ENCODE results near the gene CFAP69.
A peak's percentile ranks its signal among the peaks of the same experiment; 100 is the strongest.

The CFAP69 gene

GRCh38 chr7:90225181-90225580, 19.8 kb upstream of the CFAP69 start:
- no peaks in the 10 kb centered on the region for H3K4me1 Mint-ChIP-seq
- no peaks in the 10 kb centered on the region for H3K36me3 Mint-ChIP-seq
- no peak overlapping the region for H3K27ac Mint-ChIP-seq
- H3K9me3 Mint-ChIP-seq, result no peaks in the 10 kb centered on the region
- no peak overlapping the region for H3K4me3 Mint-ChIP-seq
- ATAC-seq, result no peak
- DNase-seq (ENCODE audit: low spot score in 2 of 2), result no peak

- no peaks in the 10 kb centered on the region for H3K4me1 Mint-ChIP-seq
- no peaks in the 10 kb centered on the region for H3K9me3 Mint-ChIP-seq
- ATAC-seq (no peak), DNase-seq (ENCODE audit: low spot score in 2 of 2) (no peak)
- no peak overlapping the region for H3K27ac Mint-ChIP-seq
- no peak overlapping the region for H3K4me3 Mint-ChIP-seq
- H3K36me3 Mint-ChIP-seq, result no peaks in the 10 kb centered on the region
Observed at GRCh38 chr7:90225601-90226000, 19.4 kb upstream of the CFAP69 start.

GRCh38 chr7:90227259-90227658, 17.7 kb upstream of the CFAP69 start:
- DNase-seq (ENCODE audit: low spot score in 2 of 2) (no peak), ATAC-seq (no peak)
- no peaks in the 10 kb centered on the region for H3K4me1 Mint-ChIP-seq
- no peak overlapping the region for H3K4me3 Mint-ChIP-seq
- no peaks in the 10 kb centered on the region for H3K9me3 Mint-ChIP-seq
- no peak overlapping the region for H3K27ac Mint-ChIP-seq
- no peaks in the 10 kb centered on the region for H3K36me3 Mint-ChIP-seq

GRCh38 chr7:90229682-90230081, 15.3 kb upstream of the CFAP69 start:
- Mint-ChIP-seq H3K4me1 (no peaks in the 10 kb centered on the region), H3K36me3 (no peaks in the 10 kb centered on the region)

GRCh38 chr7:90230834-90231233, 14.1 kb upstream of the CFAP69 start:
- no peak for ATAC-seq
- Mint-ChIP-seq H3K9me3 (no peaks in the 10 kb centered on the region), H3K27ac (no peak overlapping the region)

More at GRCh38 chr7:90229682-90230081, 15.3 kb upstream of the CFAP69 start:
- Mint-ChIP-seq H3K4me3 (no peak overlapping the region), H3K9me3 (no peaks in the 10 kb centered on the region), H3K27ac (no peak overlapping the region)
- ATAC-seq, result no peak
- no peak for DNase-seq (ENCODE audit: low spot score in 2 of 2)

GRCh38 chr7:90231304-90231703, 13.7 kb upstream of the CFAP69 start:
- Mint-ChIP-seq H3K4me1 (no peaks in the 10 kb centered on the region), H3K27ac (no peak overlapping the region), H3K9me3 (no peaks in the 10 kb centered on the region), H3K4me3 (no peak overlapping the region), H3K36me3 (no peaks in the 10 kb centered on the region)
- no peak for DNase-seq (ENCODE audit: low spot score in 2 of 2)
- ATAC-seq, result no peak

More at GRCh38 chr7:90230834-90231233, 14.1 kb upstream of the CFAP69 start:
- Mint-ChIP-seq H3K4me1 (no peaks in the 10 kb centered on the region), H3K36me3 (no peaks in the 10 kb centered on the region), H3K4me3 (no peak overlapping the region)
- no peak for DNase-seq (ENCODE audit: low spot score in 2 of 2)

GRCh38 chr7:90232430-90232829, 12.5 kb upstream of the CFAP69 start:
- no peaks in the 10 kb centered on the region for H3K9me3 Mint-ChIP-seq
- H3K27ac Mint-ChIP-seq, result no peak overlapping the region
- H3K4me1 Mint-ChIP-seq, result no peaks in the 10 kb centered on the region
- no peak for ATAC-seq
- DNase-seq (ENCODE audit: low spot score in 2 of 2), result no peak
- H3K36me3 Mint-ChIP-seq, result no peaks in the 10 kb centered on the region
- H3K4me3 Mint-ChIP-seq, result no peak overlapping the region

GRCh38 chr7:90233569-90233968, 11.4 kb upstream of the CFAP69 start:
- H3K9me3 Mint-ChIP-seq, result no peaks in the 10 kb centered on the region
- no peak overlapping the region for H3K4me3 Mint-ChIP-seq
- H3K4me1 Mint-ChIP-seq, result no peaks in the 10 kb centered on the region
- no peak overlapping the region for H3K27ac Mint-ChIP-seq
- DNase-seq (ENCODE audit: low spot score in 2 of 2) (no peak), ATAC-seq (no peak)
- H3K36me3 Mint-ChIP-seq, result no peaks in the 10 kb centered on the region

GRCh38 chr7:90236721-90237289, 8.2 kb upstream of the CFAP69 start:
- no peaks in the 10 kb centered on the region for H3K9me3 Mint-ChIP-seq

GRCh38 chr7:90238022-90238421, 7.0 kb upstream of the CFAP69 start:
- Mint-ChIP-seq H3K27ac (no peak overlapping the region), H3K36me3 (no peaks in the 10 kb centered on the region), H3K9me3 (no peaks in the 10 kb centered on the region), H3K4me1 (no peaks in the 10 kb centered on the region), H3K4me3 (no peak overlapping the region)
- no peak for ATAC-seq
- no peak for DNase-seq (ENCODE audit: low spot score in 2 of 2)

More at GRCh38 chr7:90236721-90237289, 8.2 kb upstream of the CFAP69 start:
- Mint-ChIP-seq H3K4me3 (no peak overlapping the region), H3K4me1 (no peaks in the 10 kb centered on the region), H3K27ac (no peak overlapping the region), H3K36me3 (no peaks in the 10 kb centered on the region)
- no peak for ATAC-seq
- DNase-seq (ENCODE audit: low spot score in 2 of 2), result no peak

GRCh38 chr7:90238583-90238982, 6.4 kb upstream of the CFAP69 start:
- Mint-ChIP-seq H3K9me3 (no peaks in the 10 kb centered on the region), H3K36me3 (no peaks in the 10 kb centered on the region), H3K4me3 (no peak overlapping the region), H3K4me1 (no peaks in the 10 kb centered on the region), H3K27ac (no peak overlapping the region)
- no peak for DNase-seq (ENCODE audit: low spot score in 2 of 2)
- ATAC-seq, result no peak

- no peak overlapping the region for H3K27ac Mint-ChIP-seq
- no peak for ATAC-seq
- peaks cover 1% of the 10 kb centered on the region for H3K4me1 Mint-ChIP-seq
- no peak overlapping the region for H3K4me3 Mint-ChIP-seq
- no peak for DNase-seq (ENCODE audit: low spot score in 2 of 2)
- H3K9me3 Mint-ChIP-seq, result no peaks in the 10 kb centered on the region
- no peaks in the 10 kb centered on the region for H3K36me3 Mint-ChIP-seq
Observed at GRCh38 chr7:90239050-90239449, 5.9 kb upstream of the CFAP69 start.

- DNase-seq (ENCODE audit: low spot score in 2 of 2) (no peak), ATAC-seq (no peak)
- Mint-ChIP-seq H3K9me3 (no peaks in the 10 kb centered on the region), H3K4me3 (no peak overlapping the region), H3K4me1 (peaks cover 8% of the 10 kb centered on the region), H3K27ac (no peak overlapping the region), H3K36me3 (peaks cover under 1% of the 10 kb centered on the region)
Observed at GRCh38 chr7:90239625-90240228, 5.2 kb upstream of the CFAP69 start.

- no peak overlapping the region for H3K27ac Mint-ChIP-seq
- H3K9me3 Mint-ChIP-seq, result no peaks in the 10 kb centered on the region
- peaks cover 23% of the 10 kb centered on the region for H3K4me1 Mint-ChIP-seq
- DNase-seq (ENCODE audit: low spot score in 2 of 2), result no peak
- ATAC-seq, result no peak
- H3K36me3 Mint-ChIP-seq, result peaks cover 5% of the 10 kb centered on the region
- no peak overlapping the region for H3K4me3 Mint-ChIP-seq
Observed at GRCh38 chr7:90242369-90243168, 2.4 kb upstream of the CFAP69 start.

GRCh38 chr7:90243556-90243955, 1.4 kb upstream of the CFAP69 start:
- H3K4me1 Mint-ChIP-seq, result peaks cover 23% of the 10 kb centered on the region
- H3K27ac Mint-ChIP-seq, result no peak overlapping the region
- ATAC-seq (no peak), DNase-seq (ENCODE audit: low spot score in 2 of 2) (no peak)
- H3K36me3 Mint-ChIP-seq, result peaks cover 5% of the 10 kb centered on the region
- H3K9me3 Mint-ChIP-seq, result no peaks in the 10 kb centered on the region
- peak overlapping the region; percentile 89 for H3K4me3 Mint-ChIP-seq

- peaks cover 23% of the 10 kb centered on the region for H3K4me1 Mint-ChIP-seq
- H3K27ac Mint-ChIP-seq, result peak overlapping the region; percentile 82
- DNase-seq (ENCODE audit: low spot score in 2 of 2) (no peak), ATAC-seq (no peak)
- no peaks in the 10 kb centered on the region for H3K9me3 Mint-ChIP-seq
- peak overlapping the region; percentile 89 for H3K4me3 Mint-ChIP-seq
- peaks cover 5% of the 10 kb centered on the region for H3K36me3 Mint-ChIP-seq
Observed at GRCh38 chr7:90244565-90244908, 437 bp upstream of the CFAP69 start.
